Cardiac muscle cell (in vitro differentiated cells and primary cell): ENCODE data around the gene RNF111. TPM values are rescaled to one million over a fixed set of nuclear protein-coding genes. Genes with fewer than 3 reads are reported as not detected.

Experiments
- DNase-seq, 2 donors: peaks; one replicate each; pipeline versions ENCODE4 v3.0.0 to v3.0.0-alpha.2; 2010 to 2017; ENCODE audit warnings: low read depth in 1 of 2, low spot score in 1 of 2
- H3K27ac ChIP-seq: fragments of 200-600 bp; sonication (generic); 2 replicates; pipeline ENCODE4 v1.5.1; 2016
- H3K27me3 ChIP-seq: fragments of 200-600 bp; sonication (generic); 2 replicates; pipeline ENCODE4 v1.6.0; 2016; ENCODE audit warnings: control low read depth
- H3K36me3 ChIP-seq: fragments of 200-600 bp; sonication (generic); 2 replicates; pipeline ENCODE4 v1.5.1; 2016; ENCODE audit warnings: control low read depth
- H3K4me1 ChIP-seq: fragments of 200-600 bp; sonication (generic); 2 replicates; pipeline ENCODE4 v1.8.1; 2017; ENCODE audit warnings: low read depth, mild to moderate bottlenecking, mixed run types
- H3K4me3 ChIP-seq: fragments of 200-600 bp; sonication (generic); 2 replicates; pipeline ENCODE4 v1.5.1; 2016; ENCODE audit warnings: mild to moderate bottlenecking
- H3K9me3 ChIP-seq: fragments of 200-600 bp; sonication (generic); 2 replicates; pipeline ENCODE4 v1.5.1; 2017; ENCODE audit warnings: low read depth, mild to moderate bottlenecking, control low read depth
- polyA plus RNA-seq: library from polyadenylated mRNA; unstranded; fragments of >200 nt; fragmentation: Nextera tagmentation; extraction: Ambion mirVana; gene quantifications from 2 replicates; pipeline ENCODE4 v1.2.1, GENCODE V29; 2016
- total RNA-seq: library from RNA; depleted of rRNA; stranded (reverse); fragments of >200 nt; gene quantifications from 2 replicates; pipeline ENCODE4 v1.2.3, GENCODE V29; 2016
- TF ChIP-seq, protein P1 (sequence below): IDR thresholded peaks from 2 replicates; pipeline ENCODE4 v1.5.1; 2012; ENCODE audit warnings: low read depth, mild to moderate bottlenecking, low read length

The RNF111 gene
- total and polyA plus RNA-seq, 2 experiments from 2014 or later, result 12.4 to 15.1 TPM

DNA sequence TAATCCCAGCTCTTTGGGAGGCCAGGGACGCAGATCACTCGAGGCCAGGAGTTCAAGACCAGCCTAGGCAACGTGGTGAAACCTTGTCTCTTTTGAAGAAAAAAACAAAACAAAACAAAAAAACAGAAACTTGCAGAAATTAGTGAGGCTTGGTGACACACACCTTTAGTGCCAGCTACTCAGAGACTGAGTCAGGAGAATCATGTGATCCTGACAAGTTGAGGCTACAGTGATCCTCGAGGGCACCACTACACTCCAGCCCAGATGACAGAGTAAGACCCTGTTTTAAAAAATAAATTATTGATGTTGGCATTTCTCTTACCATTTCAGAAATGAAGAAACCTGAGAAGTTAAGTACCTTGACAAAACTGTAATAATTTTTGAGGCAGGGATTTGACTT, 72.9 kb downstream of the RNF111 start:
- H3K27me3 ChIP-seq, result no peaks in the 10 kb centered on the region
- TF ChIP-seq, protein P1, sequence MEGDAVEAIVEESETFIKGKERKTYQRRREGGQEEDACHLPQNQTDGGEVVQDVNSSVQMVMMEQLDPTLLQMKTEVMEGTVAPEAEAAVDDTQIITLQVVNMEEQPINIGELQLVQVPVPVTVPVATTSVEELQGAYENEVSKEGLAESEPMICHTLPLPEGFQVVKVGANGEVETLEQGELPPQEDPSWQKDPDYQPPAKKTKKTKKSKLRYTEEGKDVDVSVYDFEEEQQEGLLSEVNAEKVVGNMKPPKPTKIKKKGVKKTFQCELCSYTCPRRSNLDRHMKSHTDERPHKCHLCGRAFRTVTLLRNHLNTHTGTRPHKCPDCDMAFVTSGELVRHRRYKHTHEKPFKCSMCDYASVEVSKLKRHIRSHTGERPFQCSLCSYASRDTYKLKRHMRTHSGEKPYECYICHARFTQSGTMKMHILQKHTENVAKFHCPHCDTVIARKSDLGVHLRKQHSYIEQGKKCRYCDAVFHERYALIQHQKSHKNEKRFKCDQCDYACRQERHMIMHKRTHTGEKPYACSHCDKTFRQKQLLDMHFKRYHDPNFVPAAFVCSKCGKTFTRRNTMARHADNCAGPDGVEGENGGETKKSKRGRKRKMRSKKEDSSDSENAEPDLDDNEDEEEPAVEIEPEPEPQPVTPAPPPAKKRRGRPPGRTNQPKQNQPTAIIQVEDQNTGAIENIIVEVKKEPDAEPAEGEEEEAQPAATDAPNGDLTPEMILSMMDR, result no peak
- no peaks in the 10 kb centered on the region for H3K4me1 ChIP-seq
- no peak for DNase-seq
- no peak overlapping the region for H3K27ac ChIP-seq
- no peak overlapping the region for H3K4me3 ChIP-seq
- H3K36me3 ChIP-seq, result peaks cover 57% of the 10 kb centered on the region
- H3K9me3 ChIP-seq, result no peaks in the 10 kb centered on the region

DNA sequence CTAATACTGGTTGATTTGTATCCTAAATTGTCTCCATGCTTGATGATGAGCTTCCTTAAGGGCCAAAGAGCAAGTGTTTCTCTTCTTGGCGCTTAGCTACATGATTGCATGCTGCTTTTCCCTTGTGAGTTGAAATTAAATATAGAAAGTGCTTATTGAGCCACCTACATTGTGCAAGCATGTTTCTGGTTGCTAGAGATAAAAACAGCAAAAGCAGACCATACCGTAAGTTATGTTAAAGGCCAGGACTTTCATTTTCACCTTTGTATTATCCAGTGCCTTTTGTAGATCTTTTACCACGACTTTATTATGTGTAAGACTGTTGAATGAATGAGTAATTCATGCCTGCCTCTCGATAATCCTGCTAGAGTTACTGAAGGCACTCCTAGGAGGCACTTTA, 75.6 kb downstream of the RNF111 start:
- peak in 1 of 2 donors; percentile 63 for DNase-seq
- H3K36me3 ChIP-seq, result peaks cover 61% of the 10 kb centered on the region
- no peaks in the 10 kb centered on the region for H3K9me3 ChIP-seq
- TF ChIP-seq, protein P1, result no peak
- no peak overlapping the region for H3K27ac ChIP-seq
- H3K4me1 ChIP-seq, result no peaks in the 10 kb centered on the region
- no peaks in the 10 kb centered on the region for H3K27me3 ChIP-seq
- H3K4me3 ChIP-seq, result no peak overlapping the region

DNA sequence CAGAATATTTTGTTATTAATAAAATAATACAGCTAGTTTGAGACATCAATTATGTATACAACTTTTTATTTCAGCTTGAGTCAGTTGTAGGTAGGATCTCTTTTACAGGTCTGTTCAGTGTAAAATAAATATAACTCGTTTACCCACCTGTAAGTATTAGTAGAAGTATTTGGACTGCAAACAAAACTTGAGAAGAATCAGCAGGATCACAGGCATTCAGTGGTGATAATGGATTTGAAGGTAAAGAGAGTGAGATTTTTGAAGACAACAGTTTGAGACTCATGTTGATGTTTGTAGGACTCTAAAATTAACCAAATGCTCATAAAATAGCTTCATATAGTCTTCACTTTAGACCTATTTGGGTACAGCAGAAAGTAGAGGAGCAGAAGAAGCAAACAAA, 82.0 kb downstream of the RNF111 start:
- Histone ChIP-seq H3K27ac (no peak overlapping the region), H3K36me3 (peaks cover 37% of the 10 kb centered on the region), H3K4me1 (no peaks in the 10 kb centered on the region), H3K4me3 (no peak overlapping the region), H3K27me3 (no peaks in the 10 kb centered on the region), H3K9me3 (no peaks in the 10 kb centered on the region)
- TF ChIP-seq, protein P1, result no peak
- no peak for DNase-seq

DNA sequence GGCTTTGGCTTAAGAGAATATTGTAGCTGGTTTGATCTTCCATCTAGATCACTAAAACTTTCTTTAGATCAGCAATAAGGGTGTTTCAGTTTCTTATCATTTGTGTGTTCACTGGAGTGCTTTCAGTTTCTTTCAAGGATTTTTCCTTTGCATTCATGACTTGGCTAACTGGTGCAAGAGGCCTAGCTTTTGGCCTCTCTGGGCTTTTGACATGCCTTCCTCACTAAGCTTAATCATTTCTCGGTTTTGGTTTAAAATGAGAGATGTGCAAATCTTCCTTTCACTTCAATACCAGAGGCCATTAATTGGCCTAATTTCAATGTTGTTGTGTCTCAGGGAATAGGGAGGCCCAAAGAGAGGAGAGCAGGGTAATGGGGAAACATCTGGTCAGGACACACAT, 87.1 kb downstream of the RNF111 start:
- TF ChIP-seq, protein P1, result no peak
- H3K4me3 ChIP-seq, result no peak overlapping the region
- no peak overlapping the region for H3K27ac ChIP-seq
- no peak for DNase-seq
- H3K4me1 ChIP-seq, result no peaks in the 10 kb centered on the region
- H3K36me3 ChIP-seq, result peaks cover 27% of the 10 kb centered on the region
- no peaks in the 10 kb centered on the region for H3K27me3 ChIP-seq
- H3K9me3 ChIP-seq, result no peaks in the 10 kb centered on the region

DNA sequence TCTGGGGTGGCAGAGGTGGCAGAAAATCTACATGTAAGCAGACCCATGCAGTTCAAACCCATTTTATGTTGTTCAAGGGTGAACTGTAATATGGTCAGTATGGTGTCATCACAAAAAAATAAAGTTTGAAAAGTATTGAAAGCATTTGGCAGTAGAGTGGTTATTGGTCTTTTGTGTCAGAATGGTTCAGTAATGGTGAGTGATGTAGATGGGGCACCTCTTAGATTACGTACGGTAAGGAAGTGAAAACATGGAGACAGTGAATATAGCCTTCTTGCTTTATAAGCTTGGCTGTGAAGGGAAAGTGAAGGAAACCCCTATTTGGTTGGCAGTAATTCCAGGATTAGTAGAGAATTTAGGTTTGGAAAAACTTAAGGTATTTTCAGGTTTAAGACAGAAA, 100.3 kb downstream of the RNF111 start:
- DNase-seq, result no peak
- Histone ChIP-seq H3K36me3 (peaks cover 52% of the 10 kb centered on the region), H3K27ac (no peak overlapping the region), H3K4me1 (no peaks in the 10 kb centered on the region), H3K9me3 (no peaks in the 10 kb centered on the region), H3K4me3 (no peak overlapping the region), H3K27me3 (no peaks in the 10 kb centered on the region)
- TF ChIP-seq, protein P1, result no peak

DNA sequence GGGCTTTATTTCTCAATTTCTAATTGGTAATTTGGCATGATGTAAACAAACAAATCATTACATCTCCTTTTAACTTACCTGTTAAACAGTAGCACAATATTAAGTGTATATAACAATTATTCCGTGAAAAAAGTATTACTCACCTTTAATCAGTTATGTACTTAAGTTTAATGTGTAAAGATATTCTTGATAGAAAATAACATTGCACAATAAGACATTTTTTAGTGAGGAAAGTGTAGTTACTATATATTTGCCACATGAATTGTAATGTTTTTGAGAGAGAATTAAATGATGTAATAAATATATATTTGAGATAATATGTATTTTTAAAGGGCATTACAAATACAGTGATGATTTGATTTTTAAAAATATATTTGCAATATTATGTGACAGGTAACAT, 106.6 kb downstream of the RNF111 start:
- Histone ChIP-seq H3K36me3 (peaks cover 77% of the 10 kb centered on the region), H3K27me3 (no peaks in the 10 kb centered on the region), H3K4me1 (no peaks in the 10 kb centered on the region), H3K4me3 (no peak overlapping the region), H3K27ac (no peak overlapping the region), H3K9me3 (no peaks in the 10 kb centered on the region)
- no peak for DNase-seq
- TF ChIP-seq, protein P1, result no peak
